ENCODE results near the gene PTPRE.

- TF ChIP-seq SMC3 (IDR thresholded peaks at IDR 0.05; ENCODE audit: low read depth, low read length): no peak
- TF ChIP-seq CTCF (conservative IDR thresholded peaks at IDR 0.05; ENCODE audit: low read depth, low read length): no peak
- TF ChIP-seq NFE2L2 (IDR thresholded peaks at IDR 0.05; ENCODE audit: low read depth, low read length): no peak
- no peak for TF ChIP-seq CHD1 (IDR thresholded peaks at IDR 0.05; ENCODE audit: low read depth, low read length)
These were observed 29.8 kb upstream of the PTPRE start for GRCh38 chr10:127877116-127877515.
